ENCODE results near the gene C14orf132. TPM values are rescaled to one million over a fixed set of nuclear protein-coding genes. Genes with fewer than 3 reads are reported as not detected.
A peak's percentile ranks its signal among the peaks of the same experiment; 100 is the strongest.

The C14orf132 gene
- total and polyA plus RNA-seq, 2 donors, result 1.7 to 4.3 TPM

GRCh38 chr14:96097752-96098151 lies 58.6 kb downstream of the C14orf132 start:
- Histone ChIP-seq H3K4me1 (ENCODE audit: control insufficient read depth in 2 of 2, insufficient read depth in 2 of 2, low read length in 2 of 2) (no peaks in the 10 kb centered on the region), H3K27me3 (ENCODE audit: control insufficient read depth in 2 of 2, insufficient read depth in 1 of 2, low read length in 1 of 2) (peaks cover 0 to 4% of the 10 kb centered on the region in 2 donors)
- 71% methylated on average over 7 of the region's 7 CpGs for WGBS

GRCh38 chr14:96098309-96098998 lies 59.3 kb downstream of the C14orf132 start:
- Histone ChIP-seq H3K27me3 (ENCODE audit: control insufficient read depth in 2 of 2, insufficient read depth in 1 of 2, low read length in 1 of 2) (peaks cover 0 to 4% of the 10 kb centered on the region in 2 donors), H3K4me3 (ENCODE audit: low read length in 2 of 2) (no peak overlapping the region), H3K27ac (ENCODE audit: low read depth in 1 of 2, low read length in 1 of 2) (no peak overlapping the region), H3K36me3 (ENCODE audit: control insufficient read depth in 2 of 2, insufficient read depth in 2 of 2, low read length in 1 of 2) (no peaks in the 10 kb centered on the region), H3K9me3 (ENCODE audit: control insufficient read depth in 2 of 2, insufficient read depth in 1 of 2, low read length in 1 of 2) (no peaks in the 10 kb centered on the region), H3K4me1 (ENCODE audit: control insufficient read depth in 2 of 2, insufficient read depth in 2 of 2, low read length in 2 of 2) (no peaks in the 10 kb centered on the region)
- 50% methylated on average over 6 of the region's 6 CpGs for WGBS
- no peak for DNase-seq (ENCODE audit: low read depth in 6 of 9, low spot score in 9 of 9)

More at GRCh38 chr14:96097752-96098151, 58.6 kb downstream of the C14orf132 start:
- DNase-seq (ENCODE audit: low read depth in 6 of 9, low spot score in 9 of 9), result no peak
- Histone ChIP-seq H3K4me3 (ENCODE audit: low read length in 2 of 2) (no peak overlapping the region), H3K27ac (ENCODE audit: low read depth in 1 of 2, low read length in 1 of 2) (no peak overlapping the region), H3K36me3 (ENCODE audit: control insufficient read depth in 2 of 2, insufficient read depth in 2 of 2, low read length in 1 of 2) (no peaks in the 10 kb centered on the region), H3K9me3 (ENCODE audit: control insufficient read depth in 2 of 2, insufficient read depth in 1 of 2, low read length in 1 of 2) (no peaks in the 10 kb centered on the region)

GRCh38 chr14:96098999-96099335 lies 59.8 kb downstream of the C14orf132 start:
- no peak for DNase-seq (ENCODE audit: low read depth in 6 of 9, low spot score in 9 of 9)
- Histone ChIP-seq H3K4me1 (ENCODE audit: control insufficient read depth in 2 of 2, insufficient read depth in 2 of 2, low read length in 2 of 2) (no peaks in the 10 kb centered on the region), H3K9me3 (ENCODE audit: control insufficient read depth in 2 of 2, insufficient read depth in 1 of 2, low read length in 1 of 2) (no peaks in the 10 kb centered on the region), H3K4me3 (ENCODE audit: low read length in 2 of 2) (no peak overlapping the region), H3K27ac (ENCODE audit: low read depth in 1 of 2, low read length in 1 of 2) (no peak overlapping the region), H3K36me3 (ENCODE audit: control insufficient read depth in 2 of 2, insufficient read depth in 2 of 2, low read length in 1 of 2) (no peaks in the 10 kb centered on the region), H3K27me3 (ENCODE audit: control insufficient read depth in 2 of 2, insufficient read depth in 1 of 2, low read length in 1 of 2) (peaks cover 0 to 4% of the 10 kb centered on the region in 2 donors)

GRCh38 chr14:96100161-96101064 lies 61.3 kb downstream of the C14orf132 start:
- no peaks in the 10 kb centered on the region for H3K4me1 ChIP-seq (ENCODE audit: control insufficient read depth in 2 of 2, insufficient read depth in 2 of 2, low read length in 2 of 2)
- H3K9me3 ChIP-seq (ENCODE audit: control insufficient read depth in 2 of 2, insufficient read depth in 1 of 2, low read length in 1 of 2), result no peaks in the 10 kb centered on the region
- no peak overlapping the region for H3K27ac ChIP-seq (ENCODE audit: low read depth in 1 of 2, low read length in 1 of 2)
- WGBS, result 38% methylated on average over 22 of the region's 22 CpGs
- peak in 6 of 9 donors; percentile 17 to 49 (median 28) for DNase-seq (ENCODE audit: low read depth in 6 of 9, low spot score in 9 of 9)
- no peak overlapping the region for H3K4me3 ChIP-seq (ENCODE audit: low read length in 2 of 2)
- H3K36me3 ChIP-seq (ENCODE audit: control insufficient read depth in 2 of 2, insufficient read depth in 2 of 2, low read length in 1 of 2), result no peaks in the 10 kb centered on the region
- H3K27me3 ChIP-seq (ENCODE audit: control insufficient read depth in 2 of 2, insufficient read depth in 1 of 2, low read length in 1 of 2), result peaks cover 0 to 4% of the 10 kb centered on the region in 2 donors

- 80% methylated on average over 3 of the region's 3 CpGs for WGBS
- Histone ChIP-seq H3K27me3 (ENCODE audit: control insufficient read depth in 2 of 2, insufficient read depth in 1 of 2, low read length in 1 of 2) (no peaks in the 10 kb centered on the region), H3K4me1 (ENCODE audit: control insufficient read depth in 2 of 2, insufficient read depth in 2 of 2, low read length in 2 of 2) (no peaks in the 10 kb centered on the region), H3K4me3 (ENCODE audit: low read length in 2 of 2) (no peak overlapping the region), H3K27ac (ENCODE audit: low read depth in 1 of 2, low read length in 1 of 2) (no peak overlapping the region), H3K9me3 (ENCODE audit: control insufficient read depth in 2 of 2, insufficient read depth in 1 of 2, low read length in 1 of 2) (no peaks in the 10 kb centered on the region), H3K36me3 (ENCODE audit: control insufficient read depth in 2 of 2, insufficient read depth in 2 of 2, low read length in 1 of 2) (no peaks in the 10 kb centered on the region)
- no peak for DNase-seq (ENCODE audit: low read depth in 6 of 9, low spot score in 9 of 9)
These were observed 63.1 kb downstream of the C14orf132 start for GRCh38 chr14:96102081-96102856.

GRCh38 chr14:96103075-96103474 lies 63.9 kb downstream of the C14orf132 start:
- H3K27me3 ChIP-seq (ENCODE audit: control insufficient read depth in 2 of 2, insufficient read depth in 1 of 2, low read length in 1 of 2), result no peaks in the 10 kb centered on the region
- no peaks in the 10 kb centered on the region for H3K9me3 ChIP-seq (ENCODE audit: control insufficient read depth in 2 of 2, insufficient read depth in 1 of 2, low read length in 1 of 2)
- no peak for DNase-seq (ENCODE audit: low read depth in 6 of 9, low spot score in 9 of 9)
- WGBS, result 76% methylated on average over 2 of the region's 2 CpGs
- H3K27ac ChIP-seq (ENCODE audit: low read depth in 1 of 2, low read length in 1 of 2), result no peak overlapping the region
- no peak overlapping the region for H3K4me3 ChIP-seq (ENCODE audit: low read length in 2 of 2)
- H3K4me1 ChIP-seq (ENCODE audit: control insufficient read depth in 2 of 2, insufficient read depth in 2 of 2, low read length in 2 of 2), result no peaks in the 10 kb centered on the region
- H3K36me3 ChIP-seq (ENCODE audit: control insufficient read depth in 2 of 2, insufficient read depth in 2 of 2, low read length in 1 of 2), result no peaks in the 10 kb centered on the region

GRCh38 chr14:96103560-96104460 lies 64.6 kb downstream of the C14orf132 start:
- 96% methylated on average over 6 of the region's 6 CpGs for WGBS
- no peak overlapping the region for H3K27ac ChIP-seq (ENCODE audit: low read depth in 1 of 2, low read length in 1 of 2)

GRCh38 chr14:96104469-96105057 lies 65.4 kb downstream of the C14orf132 start:
- 73% methylated on average over 19 of the region's 19 CpGs for WGBS
- H3K27me3 ChIP-seq (ENCODE audit: control insufficient read depth in 2 of 2, insufficient read depth in 1 of 2, low read length in 1 of 2), result no peaks in the 10 kb centered on the region
- no peaks in the 10 kb centered on the region for H3K36me3 ChIP-seq (ENCODE audit: control insufficient read depth in 2 of 2, insufficient read depth in 2 of 2, low read length in 1 of 2)
- no peak overlapping the region for H3K27ac ChIP-seq (ENCODE audit: low read depth in 1 of 2, low read length in 1 of 2)
- H3K4me3 ChIP-seq (ENCODE audit: low read length in 2 of 2), result no peak overlapping the region
- H3K4me1 ChIP-seq (ENCODE audit: control insufficient read depth in 2 of 2, insufficient read depth in 2 of 2, low read length in 2 of 2), result no peaks in the 10 kb centered on the region
- H3K9me3 ChIP-seq (ENCODE audit: control insufficient read depth in 2 of 2, insufficient read depth in 1 of 2, low read length in 1 of 2), result no peaks in the 10 kb centered on the region
- DNase-seq (ENCODE audit: low read depth in 6 of 9, low spot score in 9 of 9), result no peak

More at GRCh38 chr14:96103560-96104460, 64.6 kb downstream of the C14orf132 start:
- no peaks in the 10 kb centered on the region for H3K4me1 ChIP-seq (ENCODE audit: control insufficient read depth in 2 of 2, insufficient read depth in 2 of 2, low read length in 2 of 2)
- no peaks in the 10 kb centered on the region for H3K9me3 ChIP-seq (ENCODE audit: control insufficient read depth in 2 of 2, insufficient read depth in 1 of 2, low read length in 1 of 2)
- H3K4me3 ChIP-seq (ENCODE audit: low read length in 2 of 2), result no peak overlapping the region
- H3K36me3 ChIP-seq (ENCODE audit: control insufficient read depth in 2 of 2, insufficient read depth in 2 of 2, low read length in 1 of 2), result no peaks in the 10 kb centered on the region
- H3K27me3 ChIP-seq (ENCODE audit: control insufficient read depth in 2 of 2, insufficient read depth in 1 of 2, low read length in 1 of 2), result no peaks in the 10 kb centered on the region
- DNase-seq (ENCODE audit: low read depth in 6 of 9, low spot score in 9 of 9), result no peak

Data from thymus (tissue), 11 donors.